Measurements from ENCODE around the gene ZNF804A.
A peak's percentile ranks its signal among the peaks of the same experiment; 100 is the strongest.

Gene ZNF804A

DNA sequence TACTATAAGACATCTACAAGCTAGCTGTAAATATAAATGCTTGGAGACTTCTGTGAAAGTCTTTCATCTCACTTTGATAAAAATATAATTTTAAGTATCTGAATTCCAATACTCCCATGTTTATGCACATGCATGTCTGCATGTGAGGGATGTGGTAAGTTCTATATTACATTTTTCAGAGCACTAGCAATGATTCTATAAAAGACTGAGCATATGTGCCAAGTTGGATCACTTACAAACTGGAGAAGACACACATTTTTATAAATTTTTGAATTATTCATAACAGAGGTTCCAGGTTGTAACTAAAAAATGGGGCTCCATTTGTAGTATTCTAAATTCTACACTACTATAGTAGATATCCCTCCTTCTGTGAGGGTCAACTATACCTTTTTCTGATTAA, 26.0 kb downstream of the ZNF804A start:
- TF ChIP-seq, protein P1, sequence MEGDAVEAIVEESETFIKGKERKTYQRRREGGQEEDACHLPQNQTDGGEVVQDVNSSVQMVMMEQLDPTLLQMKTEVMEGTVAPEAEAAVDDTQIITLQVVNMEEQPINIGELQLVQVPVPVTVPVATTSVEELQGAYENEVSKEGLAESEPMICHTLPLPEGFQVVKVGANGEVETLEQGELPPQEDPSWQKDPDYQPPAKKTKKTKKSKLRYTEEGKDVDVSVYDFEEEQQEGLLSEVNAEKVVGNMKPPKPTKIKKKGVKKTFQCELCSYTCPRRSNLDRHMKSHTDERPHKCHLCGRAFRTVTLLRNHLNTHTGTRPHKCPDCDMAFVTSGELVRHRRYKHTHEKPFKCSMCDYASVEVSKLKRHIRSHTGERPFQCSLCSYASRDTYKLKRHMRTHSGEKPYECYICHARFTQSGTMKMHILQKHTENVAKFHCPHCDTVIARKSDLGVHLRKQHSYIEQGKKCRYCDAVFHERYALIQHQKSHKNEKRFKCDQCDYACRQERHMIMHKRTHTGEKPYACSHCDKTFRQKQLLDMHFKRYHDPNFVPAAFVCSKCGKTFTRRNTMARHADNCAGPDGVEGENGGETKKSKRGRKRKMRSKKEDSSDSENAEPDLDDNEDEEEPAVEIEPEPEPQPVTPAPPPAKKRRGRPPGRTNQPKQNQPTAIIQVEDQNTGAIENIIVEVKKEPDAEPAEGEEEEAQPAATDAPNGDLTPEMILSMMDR (IDR thresholded peaks at IDR 0.05; ENCODE audit: insufficient read depth, low read depth, low read length, missing control alignments), result no peak
- no peak overlapping the region for H3K4me3 ChIP-seq (ENCODE audit: low read depth, low read length)
- no peak for DNase-seq (ENCODE audit: low read depth)

DNA sequence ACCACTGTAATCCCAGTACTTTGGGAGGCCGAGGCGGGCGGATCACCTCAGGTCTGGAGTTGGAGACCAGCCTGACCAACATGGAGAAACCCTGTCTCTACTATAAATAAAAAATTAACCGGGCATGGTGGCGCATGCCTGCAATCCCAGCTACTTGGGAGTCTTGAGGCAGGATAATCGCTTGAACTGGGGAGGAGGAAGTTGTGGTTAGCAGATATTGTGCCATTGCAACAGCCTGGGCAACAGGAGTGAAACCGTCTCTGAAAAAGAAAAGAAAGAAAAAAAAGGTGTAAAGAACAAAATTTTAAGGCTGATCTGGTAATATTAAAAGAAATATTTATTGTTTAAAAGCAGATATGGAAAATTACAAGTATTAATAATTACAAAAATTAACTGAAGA, 29.7 kb downstream of the ZNF804A start:
- no peak overlapping the region for H3K4me3 ChIP-seq (ENCODE audit: low read depth, low read length)
- TF ChIP-seq, protein P1 (IDR thresholded peaks at IDR 0.05; ENCODE audit: insufficient read depth, low read depth, low read length, missing control alignments), result no peak
- DNase-seq (ENCODE audit: low read depth), result no peak

DNA sequence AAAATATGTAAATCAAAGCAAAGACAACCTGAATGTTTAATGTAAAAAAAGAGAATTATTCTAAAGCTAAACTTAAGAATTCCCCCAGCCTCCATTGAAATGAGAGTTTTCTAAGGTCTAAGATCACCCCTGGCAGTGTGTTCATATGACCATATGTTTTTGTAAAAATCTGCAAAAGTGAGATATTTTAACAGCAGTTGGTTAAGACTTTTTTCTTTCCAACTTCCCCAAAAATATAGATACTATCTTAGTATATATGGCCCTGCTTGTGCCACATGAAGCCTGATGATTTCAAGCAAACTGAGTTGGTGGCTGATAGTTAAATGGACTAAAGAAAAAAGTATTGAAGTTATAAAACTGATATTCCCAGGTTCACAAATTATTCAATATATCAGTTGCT, 35.4 kb downstream of the ZNF804A start:
- TF ChIP-seq, protein P1 (IDR thresholded peaks at IDR 0.05; ENCODE audit: insufficient read depth, low read depth, low read length, missing control alignments), result no peak
- DNase-seq (ENCODE audit: low read depth), result no peak
- H3K4me3 ChIP-seq (ENCODE audit: low read depth, low read length), result no peak overlapping the region

DNA sequence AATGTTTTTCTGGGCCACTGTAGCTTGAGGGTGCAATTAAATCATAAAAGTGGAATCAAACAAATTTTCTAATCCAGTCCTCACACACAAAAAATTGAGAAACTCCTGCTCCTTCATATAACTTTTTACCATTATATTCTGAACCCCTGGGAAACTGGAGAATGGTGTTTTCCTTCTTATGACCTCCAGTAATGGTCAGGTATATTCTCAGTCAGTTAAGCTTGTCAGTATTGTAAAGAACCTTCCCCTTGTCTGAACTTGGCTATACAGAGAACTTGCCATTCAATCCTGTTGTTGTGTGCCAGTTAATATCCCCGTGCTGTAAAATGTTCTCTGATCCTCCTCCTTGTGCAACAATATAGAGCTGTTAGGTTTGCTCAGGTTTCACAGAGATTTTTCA, 39.5 kb downstream of the ZNF804A start:
- no peak for DNase-seq (ENCODE audit: low read depth)
- TF ChIP-seq, protein P1 (IDR thresholded peaks at IDR 0.05; ENCODE audit: insufficient read depth, low read depth, low read length, missing control alignments), result no peak
- no peak overlapping the region for H3K4me3 ChIP-seq (ENCODE audit: low read depth, low read length)

DNA sequence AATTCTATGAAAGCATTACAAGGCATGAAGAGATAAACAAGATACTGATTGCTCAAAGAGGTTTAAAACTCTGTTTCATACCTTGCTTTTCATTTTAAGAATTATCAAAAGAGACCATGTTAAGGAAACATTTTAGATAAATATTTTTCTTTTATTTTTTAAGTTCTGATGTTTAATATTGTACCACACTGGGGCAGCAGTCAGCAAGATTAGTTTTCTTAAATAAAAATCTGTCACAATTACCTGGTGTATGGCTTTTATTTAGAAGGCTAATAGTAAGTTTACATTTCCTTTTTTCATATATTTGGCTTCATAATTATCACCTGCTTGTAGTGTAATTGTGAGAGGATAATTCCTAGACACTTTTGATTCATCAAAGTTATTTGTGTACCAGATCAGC, 46.4 kb downstream of the ZNF804A start:
- DNase-seq (ENCODE audit: low read depth), result no peak
- TF ChIP-seq, protein P1 (IDR thresholded peaks at IDR 0.05; ENCODE audit: insufficient read depth, low read depth, low read length, missing control alignments), result no peak
- H3K4me3 ChIP-seq (ENCODE audit: low read depth, low read length), result no peak overlapping the region

DNA sequence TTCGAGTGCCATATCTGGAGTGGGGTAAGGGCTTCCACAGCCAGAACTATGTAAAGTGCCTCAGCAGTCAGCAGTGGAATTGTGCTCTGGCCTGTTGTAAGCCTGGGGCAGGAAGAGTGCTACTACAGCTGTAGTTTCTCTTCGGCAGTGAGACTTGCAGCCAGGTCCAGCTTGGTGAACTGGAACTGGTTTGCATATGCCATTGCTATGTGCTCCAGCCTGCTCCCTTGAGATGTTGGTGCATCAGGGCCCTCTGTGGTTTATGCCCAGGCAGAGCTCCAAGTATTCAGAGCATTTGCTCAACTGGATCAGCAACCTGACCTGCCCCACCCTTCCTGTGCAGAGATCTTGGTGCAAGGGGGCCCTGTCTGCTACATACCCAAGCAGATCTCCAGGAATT, 47.8 kb downstream of the ZNF804A start:
- no peak overlapping the region for H3K4me3 ChIP-seq (ENCODE audit: low read depth, low read length)
- TF ChIP-seq, protein P1 (IDR thresholded peaks at IDR 0.05; ENCODE audit: insufficient read depth, low read depth, low read length, missing control alignments), result no peak
- peak; percentile 4 for DNase-seq (ENCODE audit: low read depth)

DNA sequence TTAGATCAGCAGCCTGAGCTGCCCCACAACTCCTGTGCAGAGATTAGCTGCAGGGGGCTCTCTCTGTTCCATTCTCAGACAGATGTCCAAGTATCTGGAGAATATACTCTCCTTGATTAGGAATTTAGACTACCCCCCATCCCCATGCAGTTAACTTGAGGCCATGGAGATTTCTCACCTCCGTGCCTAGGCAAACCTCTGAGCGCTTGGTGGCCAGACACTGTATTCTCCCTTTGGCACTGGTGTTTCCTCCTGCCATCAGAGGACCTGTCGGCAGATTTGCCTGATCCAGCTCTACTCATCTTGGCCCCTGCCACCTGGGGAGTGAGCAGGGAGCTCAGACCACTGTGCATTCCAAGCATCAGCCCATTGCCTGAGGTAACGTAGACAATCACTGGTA, 48.3 kb downstream of the ZNF804A start:
- no peak overlapping the region for H3K4me3 ChIP-seq (ENCODE audit: low read depth, low read length)
- TF ChIP-seq, protein P1 (IDR thresholded peaks at IDR 0.05; ENCODE audit: insufficient read depth, low read depth, low read length, missing control alignments), result no peak
- no peak for DNase-seq (ENCODE audit: low read depth)
